ENCODE data around the gene OR6J1.
"Not testable (repeated sequence)": the region's sequence is repeated elsewhere in the genome, so short reads cannot be mapped to it uniquely, and the experiment has no call there.

GRCh38 chr14:22677551-22677950 is 33.4 kb upstream of the OR6J1 start:
- TF ChIP-seq CTCF (conservative IDR thresholded peaks at IDR 0.05); ZFX (IDR thresholded peaks at IDR 0.05): not testable (repeated sequence)
